Activated CD8-positive, alpha-beta T cell treated with anti-CD3 and anti-CD28 coated beads for 36 hours (primary cell): Measurements from ENCODE around the gene SP6. TPM values are rescaled to one million over a fixed set of nuclear protein-coding genes. Genes with fewer than 3 reads are reported as not detected.
A peak's percentile ranks its signal among the peaks of the same experiment; 100 is the strongest.

Experiments used
- ATAC-seq: fragments of 200-7000 bp; cut with Tn5 transposase; one replicate; pipeline ENCODE4 v1.10.0; 2021; ENCODE audit warnings: mild to moderate bottlenecking, moderate library complexity
- CTCF ChIA-PET: fragments of 350-600 bp; sonication (Branson Sonifier 250); formaldehyde crosslinking; loops from one replicate; lab custom pipeline; 2021; ENCODE audit warnings: antibody characterized with exemption; lab: Charles Lee
- POLR2A ChIA-PET: fragments of 350-600 bp; sonication (Branson Sonifier 250); formaldehyde crosslinking; loops from one replicate; lab custom pipeline; 2021; ENCODE audit warnings: antibody characterized with exemption; lab: Charles Lee
- DNase-seq: peaks from one replicate; pipeline ENCODE4 v3.0.0-alpha.2; 2020
- H3K27ac Mint-ChIP-seq: one replicate; pipeline ENCODE4 v1.8.0; 2021; ENCODE audit warnings: mild to moderate bottlenecking, mixed read lengths
- H3K27me3 Mint-ChIP-seq: one replicate; pipeline ENCODE4 v1.8.0; 2021; ENCODE audit warnings: mixed read lengths
- H3K36me3 Mint-ChIP-seq: one replicate; pipeline ENCODE4 v1.8.0; 2021; ENCODE audit warnings: low read depth, mixed read lengths
- H3K4me1 Mint-ChIP-seq: one replicate; pipeline ENCODE4 v1.8.0; 2021; ENCODE audit warnings: low read depth, mixed read lengths
- H3K4me3 Mint-ChIP-seq: one replicate; pipeline ENCODE4 v1.8.0; 2021; ENCODE audit warnings: mild to moderate bottlenecking, moderate library complexity, mixed read lengths
- H3K9me3 Mint-ChIP-seq: one replicate; pipeline ENCODE4 v1.8.0; 2021; ENCODE audit warnings: mixed read lengths
- CTCF ChIP-seq: fragments of 200-600 bp; IDR thresholded peaks from one replicate; pipeline ENCODE4 v1.8.0; 2022; ENCODE audit warnings: antibody characterized with exemption, mild to moderate bottlenecking
- intact Hi-C: fragments of 100-400 bp; cut with micrococcal nuclease; formaldehyde crosslinking; loops from one replicate; pipeline ENCODE4 v1.10.0; 2022
- total RNA-seq, 2 experiments: library from RNA; stranded (reverse); gene quantifications; one replicate each; pipeline ENCODE4 v1.2.3, GENCODE V29; 2021

SP6 gene
- total RNA-seq, 2 experiments from 2014 or later = 0.13 to 0.18 TPM

GRCh38 chr17:47831003-47831933 lies 19.7 kb downstream of the SP6 start, which contains the start of the genes LRRC46 and MRPL10:
Gene LRRC46, plus strand, starts transcription at chr17:47831670. Its CDS starts 320 bp downstream, at chr17:47831990.
Gene MRPL10, minus strand, starts transcription at chr17:47831541. Its CDS starts 30 bp downstream, at chr17:47831511.
- H3K4me1 Mint-ChIP-seq = peaks cover 44% of the 10 kb centered on the region

GRCh38 chr17:47830396-47831002 lies 20.5 kb downstream of the SP6 start:
- DNase-seq (no peak), ATAC-seq (no peak)
- Mint-ChIP-seq H3K36me3 (peaks cover 20% of the 10 kb centered on the region), H3K27me3 (no peaks in the 10 kb centered on the region), H3K4me1 (peaks cover 40% of the 10 kb centered on the region), H3K27ac (peak overlapping the region; percentile 94), H3K9me3 (no peaks in the 10 kb centered on the region), H3K4me3 (peak overlapping the region; percentile 91)
- intact Hi-C loops = no loop called here
- TF ChIP-seq CTCF = no peak
- CTCF ChIA-PET = interaction anchor here (0.7 to 3.7 kb wide), 11 partner anchors 8 to 116 kb away, joined by 3 to 25 read pairs (median 4); partner anchors contain the start of gene SCRN2
- POLR2A ChIA-PET = interaction anchor here (1.0 to 1.7 kb wide), 7 partner anchors 9 to 124 kb away, joined by 3 to 9 read pairs (median 6); partner anchors contain the start of genes OSBPL7, PNPO and SCRN2

More at GRCh38 chr17:47831003-47831933, 19.7 kb downstream of the SP6 start, which contains the start of the genes LRRC46 and MRPL10:
- H3K4me3 Mint-ChIP-seq = peak within 1 kb of the TSS; percentile 91
- DNase-seq (peak; percentile 95), ATAC-seq (peak; percentile 93)
- ChIA-PET CTCF (interaction anchor here (0.6 to 3.7 kb wide), 14 partner anchors 9 to 140 kb away, joined by 3 to 25 read pairs (median 4); partner anchors contain the start of genes CDK5RAP3 and SCRN2), POLR2A (interaction anchor here (0.6 to 1.7 kb wide), 10 partner anchors 9 to 169 kb away, joined by 3 to 9 read pairs (median 4); partner anchors contain the start of genes OSBPL7, PNPO and SCRN2)
- H3K27me3 Mint-ChIP-seq = no peaks in the 10 kb centered on the region
- peak; percentile 51 for TF ChIP-seq CTCF
- no peaks in the 10 kb centered on the region for H3K9me3 Mint-ChIP-seq
- H3K36me3 Mint-ChIP-seq = peaks cover 17% of the 10 kb centered on the region
- peak within 1 kb of the TSS; percentile 94 for H3K27ac Mint-ChIP-seq
- intact Hi-C loops = no loop called here

- peak overlapping the region; percentile 91 for H3K4me3 Mint-ChIP-seq
- peaks cover 37% of the 10 kb centered on the region for H3K4me1 Mint-ChIP-seq
- ATAC-seq (peak; percentile 54), DNase-seq (peak; percentile 59)
- TF ChIP-seq CTCF = no peak
- peak overlapping the region; percentile 94 for H3K27ac Mint-ChIP-seq
- POLR2A ChIA-PET = interaction anchor here (1.2 kb wide), 1 partner anchor 123 kb away, joined by 3 read pairs; no protein-coding TSS in a partner anchor
- H3K27me3 Mint-ChIP-seq = no peaks in the 10 kb centered on the region
- no peaks in the 10 kb centered on the region for H3K9me3 Mint-ChIP-seq
- peaks cover 23% of the 10 kb centered on the region for H3K36me3 Mint-ChIP-seq
- intact Hi-C loops = no loop called here
- CTCF ChIA-PET = interaction anchor here (0.8 to 3.7 kb wide), 4 partner anchors 10 to 93 kb away, joined by 3 to 25 read pairs (median 4); partner anchors contain the start of gene SCRN2
These were observed 21.1 kb downstream of the SP6 start for GRCh38 chr17:47829870-47830269.

GRCh38 chr17:47823519-47823918 lies 27.4 kb downstream of the SP6 start:
- Mint-ChIP-seq H3K36me3 (peaks cover 31% of the 10 kb centered on the region), H3K4me3 (no peak overlapping the region), H3K4me1 (peaks cover 22% of the 10 kb centered on the region), H3K9me3 (no peaks in the 10 kb centered on the region), H3K27me3 (no peaks in the 10 kb centered on the region), H3K27ac (no peak overlapping the region)
- intact Hi-C loops = no loop called here
- ATAC-seq = no peak
- TF ChIP-seq CTCF = no peak
- POLR2A ChIA-PET = no interaction called here
- CTCF ChIA-PET = interaction anchor here (1.3 to 1.8 kb wide), 2 partner anchors 13 to 66 kb away, joined by 4 to 7 read pairs; no protein-coding TSS in a partner anchor
- no peak for DNase-seq
